Activated CD8-positive, alpha-beta memory T cell treated with anti-CD3 and anti-CD28 coated beads, Interleukin-2, amount 50 U/mL, for 24 hours (primary cell): ENCODE measurements around the gene LANCL2.

Experiments
- DNase-seq: peaks from one replicate; pipeline ENCODE4 v3.0.0-alpha.2; 2020; ENCODE audit errors: extremely low read depth

Gene LANCL2

DNA sequence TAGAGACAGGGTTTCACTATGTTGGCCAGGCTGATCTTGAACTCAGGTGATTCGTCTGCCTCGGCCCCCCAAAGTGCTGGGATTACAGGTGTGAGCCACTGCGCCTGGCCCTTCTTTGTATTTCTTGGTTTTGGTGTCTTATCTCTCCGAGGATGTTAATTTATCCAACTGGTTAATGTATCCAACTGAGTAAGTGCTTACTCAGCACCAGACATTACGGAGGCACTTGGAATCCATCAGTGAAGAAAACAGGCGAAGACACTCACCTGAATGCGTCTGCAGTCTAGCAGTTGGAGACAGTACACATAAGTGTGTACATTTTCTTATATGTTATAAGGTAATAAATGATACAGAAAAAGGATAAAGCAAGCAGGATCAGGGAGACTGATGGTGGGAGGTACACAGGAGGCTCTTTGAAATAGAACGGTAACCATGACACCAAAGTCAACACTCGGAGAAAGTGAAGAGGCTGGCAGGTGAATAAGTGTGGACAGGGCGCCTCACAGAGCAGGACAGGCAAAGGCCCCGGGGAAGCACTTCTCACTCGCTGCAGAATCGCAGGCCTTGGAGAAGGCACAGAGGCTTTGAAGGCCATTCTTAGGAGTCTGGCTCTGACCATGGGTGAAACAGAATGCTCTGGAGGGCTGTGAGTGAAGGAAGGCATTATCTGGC, 73.1 kb downstream of the LANCL2 start:
- no peak for DNase-seq

- no peak for DNase-seq
These were observed 73.8 kb downstream of the LANCL2 start for GRCh38 chr7:55438757-55439525.

GRCh38 chr7:55439627-55440026, 74.5 kb downstream of the LANCL2 start:
- no peak for DNase-seq

DNA sequence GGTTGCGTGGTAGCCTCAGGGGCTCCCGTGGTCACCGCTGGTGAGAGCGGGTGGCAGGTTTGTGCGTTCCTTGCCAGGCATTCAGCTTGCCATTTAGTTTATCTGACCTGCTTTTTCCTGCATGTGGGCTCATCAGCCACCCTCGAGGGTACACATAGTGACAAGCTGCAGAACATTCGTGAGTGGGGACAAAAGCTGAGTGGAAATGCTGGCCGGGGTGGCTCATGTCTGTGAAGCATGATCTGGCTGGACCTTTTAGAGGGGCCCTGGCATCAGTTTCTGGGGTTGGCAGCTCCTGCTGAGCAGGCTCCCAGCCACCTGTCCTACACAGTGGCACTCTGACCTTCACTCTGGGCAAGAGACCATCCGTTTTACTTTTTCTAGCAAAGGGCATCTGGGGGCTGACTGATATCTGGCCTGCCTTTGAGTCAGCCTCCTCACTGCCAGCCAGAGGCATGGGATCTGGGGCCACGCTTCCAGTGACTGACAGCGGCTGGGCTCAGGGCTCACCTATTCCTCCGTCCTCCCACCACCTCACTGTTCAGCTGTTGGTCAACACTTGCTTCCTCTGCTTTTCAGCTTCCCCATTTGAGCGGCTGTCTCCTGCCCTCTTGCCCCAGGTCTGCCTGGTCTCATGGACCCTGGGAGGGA, 75.0 kb downstream of the LANCL2 start:
- no peak for DNase-seq

DNA sequence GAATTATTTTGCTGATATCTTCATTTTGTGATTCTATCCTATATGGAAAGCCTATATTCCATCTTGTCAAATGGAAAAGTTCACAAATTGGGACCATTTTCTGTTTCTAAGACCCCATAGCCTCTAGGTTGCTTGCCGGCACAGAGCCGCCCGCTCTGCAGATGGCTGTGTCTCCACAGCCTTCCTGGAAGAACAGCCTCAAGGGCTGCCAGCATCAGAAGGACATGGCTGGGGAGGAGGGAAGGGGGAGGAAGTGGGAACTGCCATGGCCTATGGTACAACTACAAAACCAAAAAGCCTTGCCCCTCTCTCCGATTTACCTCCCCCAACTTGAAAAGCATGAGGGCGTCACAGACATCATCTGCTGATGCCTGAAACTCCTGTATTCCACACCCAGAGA, 75.9 kb downstream of the LANCL2 start:
- DNase-seq = no peak

DNA sequence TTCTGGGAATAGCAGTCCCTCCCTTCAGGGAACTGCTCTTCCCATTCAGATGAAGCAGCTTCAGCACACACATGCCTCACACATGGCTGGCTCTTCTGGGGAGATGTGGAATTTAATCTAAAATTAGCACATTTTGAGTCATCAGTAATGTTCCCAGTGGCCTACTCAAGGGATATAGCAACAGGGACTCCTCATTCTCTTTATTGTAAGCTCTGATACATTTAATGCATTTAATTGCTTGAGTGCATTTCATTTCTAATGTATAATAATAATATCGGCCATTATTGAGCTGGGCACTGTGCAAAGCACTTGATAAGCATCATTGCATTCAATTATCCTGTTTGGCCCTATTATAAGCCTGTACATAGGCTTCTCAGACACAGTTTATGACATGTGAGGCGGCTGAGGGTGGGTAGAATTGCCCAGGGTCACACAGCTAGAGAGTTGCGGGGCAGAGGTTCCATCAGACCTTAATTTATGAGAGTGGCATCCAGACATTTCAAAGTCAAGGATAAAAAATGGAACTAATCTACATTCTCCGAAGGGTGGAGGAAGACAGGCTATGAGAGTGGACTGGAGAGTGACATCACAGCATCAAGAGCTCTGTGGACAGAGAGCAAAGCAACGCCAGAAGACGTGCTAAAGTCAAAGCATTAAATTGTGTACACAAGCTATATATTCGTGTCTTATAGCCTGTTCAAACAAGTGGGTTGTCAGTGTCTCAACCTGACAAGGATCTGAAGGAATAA, 76.8 kb downstream of the LANCL2 start:
- DNase-seq = no peak

DNA sequence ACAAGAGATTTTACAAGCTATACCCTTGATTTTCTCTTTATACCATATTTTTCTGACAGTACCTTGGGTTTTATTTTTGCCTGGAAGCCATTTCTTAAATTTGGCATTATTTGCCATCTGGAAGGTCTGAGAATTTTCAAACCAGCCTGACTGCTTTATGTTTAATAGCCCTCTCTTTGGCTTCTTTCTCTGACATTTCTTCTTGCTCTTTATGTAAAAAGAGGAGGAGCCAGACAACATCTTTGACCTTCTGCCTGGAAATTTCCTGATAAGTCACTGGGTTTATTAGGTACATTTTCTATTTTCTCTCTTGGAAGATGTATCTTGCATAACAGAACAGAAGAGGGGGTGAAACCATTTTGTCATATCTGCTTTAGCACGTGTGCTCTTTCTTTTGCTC, 79.6 kb downstream of the LANCL2 start:
- no peak for DNase-seq

- DNase-seq = no peak
These were observed 83.4 kb downstream of the LANCL2 start for GRCh38 chr7:55448526-55448925.

- DNase-seq = no peak
These were observed 84.3 kb downstream of the LANCL2 start for GRCh38 chr7:55449205-55449991.

DNA sequence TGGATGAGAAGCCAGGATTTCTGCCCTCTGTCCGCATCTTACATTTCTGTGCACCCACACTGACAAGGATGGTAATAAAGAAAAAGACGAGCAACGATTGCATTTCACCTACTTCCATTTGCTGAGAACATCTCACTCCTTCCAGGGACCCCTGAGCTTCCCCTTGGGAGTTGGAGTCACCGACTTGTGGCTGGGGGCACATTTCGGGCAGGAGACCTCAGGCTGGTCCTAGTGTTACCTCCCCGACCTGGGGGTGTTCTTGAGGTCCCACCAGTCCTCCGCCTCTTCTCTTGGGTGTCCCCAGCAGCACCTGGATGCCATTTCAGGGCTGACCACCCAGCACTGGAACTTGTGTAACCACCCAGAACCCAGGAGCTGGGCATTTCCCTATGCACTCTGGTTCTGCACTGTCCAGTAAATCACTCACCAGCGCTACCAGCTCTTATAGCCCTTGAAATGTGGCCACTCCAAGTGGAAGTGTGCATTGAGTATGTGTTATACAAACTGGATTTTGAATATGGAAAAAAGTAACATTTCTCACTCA, 84.9 kb downstream of the LANCL2 start:
- no peak for DNase-seq

GRCh38 chr7:55452971-55453370, 87.8 kb downstream of the LANCL2 start:
- no peak for DNase-seq

DNA sequence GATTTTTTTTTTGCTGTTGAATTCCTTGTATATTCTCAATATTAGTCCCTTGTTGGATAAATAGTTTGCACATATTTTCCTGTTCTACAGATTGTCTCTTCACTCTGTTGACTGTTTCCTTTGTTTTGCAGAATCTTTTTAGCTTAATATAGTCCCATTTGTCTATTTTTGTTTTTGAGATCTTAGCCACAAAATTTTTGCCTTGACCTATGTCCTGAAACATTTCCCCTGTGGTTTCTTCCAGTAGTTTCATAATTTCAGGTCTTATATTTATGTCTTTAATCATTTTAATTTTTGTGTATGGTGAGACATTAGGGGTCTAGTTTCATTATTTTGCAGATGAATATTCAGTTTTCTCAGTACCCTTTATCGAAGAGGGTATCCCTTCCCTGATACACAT, 92.7 kb downstream of the LANCL2 start:
- no peak for DNase-seq

GRCh38 chr7:55458351-55458750, 93.2 kb downstream of the LANCL2 start:
- no peak for DNase-seq

GRCh38 chr7:55463686-55464262, 98.6 kb downstream of the LANCL2 start:
- DNase-seq = no peak

DNA sequence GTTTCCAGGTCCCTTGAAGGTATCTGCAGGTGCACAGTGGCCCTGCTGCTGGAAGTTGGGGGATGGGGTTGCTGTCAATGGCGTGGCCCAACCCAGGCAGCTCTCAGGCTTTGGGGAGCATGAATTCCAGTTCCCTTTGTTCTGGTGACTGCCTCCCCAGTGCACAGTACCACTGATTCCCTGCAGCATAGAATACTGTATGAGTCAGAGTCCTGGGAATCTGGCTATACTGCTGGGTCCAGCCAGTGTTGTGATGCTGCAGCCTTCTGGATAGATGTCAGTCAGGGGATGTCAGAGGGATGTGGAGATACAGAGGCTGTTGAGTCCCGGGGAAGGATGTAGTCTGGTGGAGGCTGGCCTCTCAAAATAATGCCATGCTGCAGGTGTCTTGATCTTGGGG, 99.3 kb downstream of the LANCL2 start:
- no peak for DNase-seq

DNA sequence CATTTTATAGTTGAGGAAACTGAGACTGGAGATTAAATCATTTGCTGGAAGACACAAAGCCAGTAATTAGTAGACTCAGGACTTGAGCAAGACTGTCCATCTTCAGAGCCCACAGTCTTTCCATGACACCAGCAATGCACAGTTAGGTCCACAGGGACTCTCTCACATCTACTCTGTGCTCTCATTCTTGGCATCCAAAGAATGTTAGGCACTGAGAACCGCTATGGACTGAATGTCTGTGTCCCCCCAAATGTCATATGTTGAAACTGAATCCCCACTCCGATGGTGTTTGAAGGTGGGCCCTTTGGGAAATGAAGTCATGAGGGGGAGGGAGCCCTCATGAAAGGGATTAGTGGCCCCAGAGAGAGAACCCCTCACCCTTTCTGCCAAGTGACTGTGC, 100.6 kb downstream of the LANCL2 start:
- DNase-seq = no peak

GRCh38 chr7:55467047-55467593, 102.0 kb downstream of the LANCL2 start:
- DNase-seq = no peak

GRCh38 chr7:55468495-55468894, 103.4 kb downstream of the LANCL2 start:
- no peak for DNase-seq

- no peak for DNase-seq
These were observed 104.1 kb downstream of the LANCL2 start for GRCh38 chr7:55469271-55469681.

GRCh38 chr7:55469721-55470120, 104.6 kb downstream of the LANCL2 start:
- DNase-seq = no peak

DNA sequence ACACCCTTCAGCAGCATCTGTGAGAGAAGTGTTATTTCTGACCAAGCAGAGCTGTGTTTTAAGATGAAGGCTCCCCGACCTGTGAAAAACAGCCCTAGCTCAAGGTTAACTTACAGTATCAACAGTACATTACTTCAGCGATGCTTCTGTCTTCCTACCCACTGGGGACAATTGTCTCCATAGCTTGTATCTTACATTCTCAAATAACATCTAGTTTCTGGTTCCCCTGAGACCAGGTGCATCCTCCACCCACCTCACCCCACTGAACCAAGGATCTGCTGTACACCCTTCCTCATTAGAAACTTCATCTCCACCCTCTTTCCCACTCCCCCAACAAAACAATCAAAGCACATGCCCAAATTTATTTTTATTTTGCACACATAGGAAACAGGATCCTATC, 105.1 kb downstream of the LANCL2 start:
- DNase-seq = no peak
